Right lobe of liver (tissue), 4 donors: ENCODE measurements around the gene KLRC1.
"Not testable (repeated sequence)": the region's sequence is repeated elsewhere in the genome, so short reads cannot be mapped to it uniquely, and the experiment has no call there.

ENCODE experiments used
- POLR2A ChIP-seq: fragments of 450-650 bp; IDR thresholded peaks from one replicate; pipeline ENCODE4 v1.6.1; 2017; ENCODE audit warnings: antibody characterized with exemption, mild to moderate bottlenecking
- TF ChIP-seq, protein P1 (sequence below), 4 donors: fragments of 200-600 bp in 3 of 4; fragments of 450-650 bp in 1 of 4; IDR thresholded peaks; one replicate each; pipeline versions ENCODE4 v1.5.1 to v1.8.0; 2016 to 2022; ENCODE audit warnings: antibody characterized with exemption in 4 of 4, mild to moderate bottlenecking in 2 of 4
- donor health status: DM: no; HTN: no; CAD: no.
- donor health status: DM: no; HTN: no; CAD: no.
- donor health status: DM: no; HTN: yes; CAD: no.

DNA sequence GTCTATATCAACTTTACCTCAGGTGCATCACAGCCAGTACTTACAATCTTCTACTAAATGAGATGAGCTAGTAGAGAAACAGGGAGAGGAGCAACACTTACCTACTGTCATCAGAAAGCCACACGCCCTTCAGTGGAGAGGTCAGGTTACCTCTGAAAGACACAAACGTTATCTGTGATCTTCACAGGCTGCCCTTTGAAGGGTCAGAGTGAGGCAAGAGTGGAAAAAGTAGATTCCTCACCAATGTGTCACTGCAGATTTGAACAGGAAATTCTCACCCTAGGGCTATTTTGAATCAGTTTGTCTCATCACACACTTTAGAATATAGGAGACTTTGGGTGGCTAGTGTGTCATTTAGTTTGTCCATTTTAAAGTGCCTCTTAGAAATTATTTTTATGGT lies 15.6 kb downstream of the KLRC1 start:
- TF ChIP-seq, protein P1, sequence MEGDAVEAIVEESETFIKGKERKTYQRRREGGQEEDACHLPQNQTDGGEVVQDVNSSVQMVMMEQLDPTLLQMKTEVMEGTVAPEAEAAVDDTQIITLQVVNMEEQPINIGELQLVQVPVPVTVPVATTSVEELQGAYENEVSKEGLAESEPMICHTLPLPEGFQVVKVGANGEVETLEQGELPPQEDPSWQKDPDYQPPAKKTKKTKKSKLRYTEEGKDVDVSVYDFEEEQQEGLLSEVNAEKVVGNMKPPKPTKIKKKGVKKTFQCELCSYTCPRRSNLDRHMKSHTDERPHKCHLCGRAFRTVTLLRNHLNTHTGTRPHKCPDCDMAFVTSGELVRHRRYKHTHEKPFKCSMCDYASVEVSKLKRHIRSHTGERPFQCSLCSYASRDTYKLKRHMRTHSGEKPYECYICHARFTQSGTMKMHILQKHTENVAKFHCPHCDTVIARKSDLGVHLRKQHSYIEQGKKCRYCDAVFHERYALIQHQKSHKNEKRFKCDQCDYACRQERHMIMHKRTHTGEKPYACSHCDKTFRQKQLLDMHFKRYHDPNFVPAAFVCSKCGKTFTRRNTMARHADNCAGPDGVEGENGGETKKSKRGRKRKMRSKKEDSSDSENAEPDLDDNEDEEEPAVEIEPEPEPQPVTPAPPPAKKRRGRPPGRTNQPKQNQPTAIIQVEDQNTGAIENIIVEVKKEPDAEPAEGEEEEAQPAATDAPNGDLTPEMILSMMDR (IDR thresholded peaks at IDR 0.05): not testable (repeated sequence)
- TF ChIP-seq POLR2A: not testable (repeated sequence)
